GM21447 (cell line): ENCODE results near the gene SYNPO2.
"Not testable (repeated sequence)": the region's sequence is repeated elsewhere in the genome, so short reads cannot be mapped to it uniquely, and the experiment has no call there.

ENCODE experiments used
- ATAC-seq: cut with Tn5 transposase; IDR thresholded peaks from one replicate; pipeline ENCODE4 v1.9.1; 2021; ENCODE audit not compliant: unreplicated experiment

Gene SYNPO2

GRCh38 chr4:118973295-118973694 lies 84.6 kb downstream of the SYNPO2 start:
- no peak for ATAC-seq

- ATAC-seq: no peak
Measured at GRCh38 chr4:118974758-118975157, 86.1 kb downstream of the SYNPO2 start.

GRCh38 chr4:118975449-118976192 lies 87.0 kb downstream of the SYNPO2 start:
- ATAC-seq: no peak

GRCh38 chr4:118976193-118976560 lies 87.5 kb downstream of the SYNPO2 start:
- not testable (repeated sequence) for ATAC-seq

GRCh38 chr4:118977100-118977499 lies 88.4 kb downstream of the SYNPO2 start:
- ATAC-seq: not testable (repeated sequence)

- no peak for ATAC-seq
Measured at GRCh38 chr4:118979712-118980111, 91.1 kb downstream of the SYNPO2 start.

GRCh38 chr4:118981171-118981838 lies 92.7 kb downstream of the SYNPO2 start:
- no peak for ATAC-seq

- ATAC-seq: peak; percentile 94
Measured at GRCh38 chr4:118981839-118982381, 93.3 kb downstream of the SYNPO2 start.

- no peak for ATAC-seq
Measured at GRCh38 chr4:118983293-118983692, 94.6 kb downstream of the SYNPO2 start.

- no peak for ATAC-seq
Measured at GRCh38 chr4:118983831-118984230, 95.2 kb downstream of the SYNPO2 start.

GRCh38 chr4:118985170-118986000 lies 96.7 kb downstream of the SYNPO2 start:
- ATAC-seq: no peak

GRCh38 chr4:118987959-118988634 lies 99.4 kb downstream of the SYNPO2 start:
- no peak for ATAC-seq

GRCh38 chr4:118988635-118988972 lies 100.0 kb downstream of the SYNPO2 start:
- ATAC-seq: no peak

GRCh38 chr4:118989098-118990080 lies 100.7 kb downstream of the SYNPO2 start:
- ATAC-seq: no peak

- ATAC-seq: no peak
Measured at GRCh38 chr4:118991686-118992085, 103.0 kb downstream of the SYNPO2 start.

GRCh38 chr4:118992149-118992548 lies 103.5 kb downstream of the SYNPO2 start:
- no peak for ATAC-seq

- ATAC-seq: no peak
Measured at GRCh38 chr4:118993333-118993732, 104.7 kb downstream of the SYNPO2 start.

- no peak for ATAC-seq
Measured at GRCh38 chr4:118994030-118994429, 105.4 kb downstream of the SYNPO2 start.

GRCh38 chr4:118995693-118996391 lies 107.2 kb downstream of the SYNPO2 start:
- ATAC-seq: no peak
